Choroid plexus epithelial cell (primary cell): Measurements from ENCODE around the gene RUNX3.

Source experiments
- DNase-seq: peaks from one replicate; pipeline ENCODE4 v3.0.0-alpha.2; 2010; ENCODE audit warnings: low read depth
- H3K4me3 ChIP-seq: 2 replicates; pipeline ENCODE4 v1.5.1; 2011; ENCODE audit warnings: low read depth, mild to moderate bottlenecking, control low read depth, low read length, moderate library complexity
- CTCF ChIP-seq: conservative IDR thresholded peaks from 2 replicates; pipeline ENCODE4 v1.5.1; 2011; ENCODE audit warnings: low read depth, mild to moderate bottlenecking, control low read depth, inconsistent platforms, low read length, moderate library complexity

RUNX3 gene

GRCh38 chr1:24944318-24944717 lies 14.2 kb upstream of the RUNX3 start:
- no peak for TF ChIP-seq CTCF
- no peak for DNase-seq
- no peak overlapping the region for H3K4me3 ChIP-seq

GRCh38 chr1:24942789-24943188 lies 12.7 kb upstream of the RUNX3 start:
- no peak for DNase-seq
- H3K4me3 ChIP-seq = no peak overlapping the region
- TF ChIP-seq CTCF = no peak

- H3K4me3 ChIP-seq = no peak overlapping the region
- no peak for TF ChIP-seq CTCF
- no peak for DNase-seq
Observed at GRCh38 chr1:24941564-24941963, 11.5 kb upstream of the RUNX3 start.

DNA sequence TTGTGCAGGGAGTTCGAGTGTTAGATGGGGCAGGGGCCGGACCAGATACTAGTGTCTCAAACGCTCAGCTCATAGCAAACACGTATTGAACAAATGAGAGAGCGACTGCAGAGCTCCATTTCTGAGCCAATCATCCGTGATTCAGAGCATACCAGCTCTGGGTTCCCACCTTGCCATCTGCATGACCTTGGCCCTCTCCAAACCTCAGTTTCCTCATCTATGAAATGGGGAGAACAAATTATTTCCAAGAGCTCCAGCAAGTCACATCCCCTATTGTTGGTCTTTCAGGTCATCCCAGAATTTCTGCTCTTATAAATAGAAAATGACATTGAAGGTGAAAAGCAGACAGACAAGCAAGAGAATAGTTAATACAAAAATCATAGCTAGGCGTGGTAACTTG lies 10.2 kb upstream of the RUNX3 start:
- no peak for DNase-seq
- no peak for TF ChIP-seq CTCF
- H3K4me3 ChIP-seq = no peak overlapping the region

- DNase-seq = no peak
- TF ChIP-seq CTCF = no peak
- H3K4me3 ChIP-seq = no peak overlapping the region
Observed at GRCh38 chr1:24939675-24940193, 9.7 kb upstream of the RUNX3 start.

GRCh38 chr1:24939040-24939674 lies 9.1 kb upstream of the RUNX3 start:
- H3K4me3 ChIP-seq = no peak overlapping the region
- DNase-seq = no peak
- no peak for TF ChIP-seq CTCF

GRCh38 chr1:24938276-24938675 lies 8.2 kb upstream of the RUNX3 start:
- no peak overlapping the region for H3K4me3 ChIP-seq
- no peak for DNase-seq
- no peak for TF ChIP-seq CTCF
